Endothelial cell of umbilical vein (primary cell): ENCODE measurements around the gene VDR. TPM values are rescaled to one million over a fixed set of nuclear protein-coding genes. Genes with fewer than 3 reads are reported as not detected.

Experiments used
- BruUV-seq: library from RNA; stranded (reverse); fragments of 400-500 nt; replicated peaks from 2 replicates; lab custom pipeline; 2021; lab: Mats Ljungman, UMichigan
- CTCF ChIA-PET: fragments of 300-600, 350-600 bp; sonication (Branson Sonifier 250); formaldehyde crosslinking; loops from one replicate; lab custom pipeline; 2021; ENCODE audit warnings: antibody characterized with exemption, inconsistent platforms; lab: Charles Lee
- POLR2A ChIA-PET: fragments of 300-600, 350-600 bp; sonication (Branson Sonifier 250); formaldehyde crosslinking; loops from one replicate; lab custom pipeline; 2021; ENCODE audit warnings: antibody characterized with exemption, inconsistent platforms; lab: Charles Lee
- DNase-seq: peaks from one replicate; pipeline ENCODE4 v3.0.0-alpha.2; 2011; ENCODE audit warnings: low read depth, low spot score
- FAIRE-seq: peaks from 2 replicates; lab custom pipeline; 2011; peaks lifted over from hg19 to GRCh38; lab: Jason Lieb, UNC
- H2AFZ ChIP-seq: 2 replicates; pipeline ENCODE4 v1.6.0; 2012; ENCODE audit warnings: low read depth, low read length, control low read depth, inconsistent platforms
- H3K27ac ChIP-seq: 2 replicates; pipeline ENCODE4 v1.5.1; 2011; ENCODE audit warnings: low read depth, mild to moderate bottlenecking, control low read depth, low read length, moderate library complexity; ENCODE audit not compliant: insufficient read depth
- H3K27me3 ChIP-seq, 2 experiments: 2 replicates each; pipeline versions ENCODE4 v1.6.0 to v1.6.1; 2011; ENCODE audit warnings: low read length in 2 of 2, mixed read lengths in 1 of 2; ENCODE audit not compliant: control insufficient read depth in 2 of 2, insufficient read depth in 2 of 2
- H3K36me3 ChIP-seq, 2 experiments: 2 replicates in 1 of 2; 3 replicates in 1 of 2; pipeline ENCODE4 v1.5.1; 2011; ENCODE audit warnings: low read length in 2 of 2, mild to moderate bottlenecking in 1 of 2, moderate library complexity in 1 of 2; ENCODE audit not compliant: control insufficient read depth in 2 of 2, insufficient read depth in 2 of 2; ENCODE audit errors: extremely low read depth in 1 of 2
- H3K4me1 ChIP-seq: 3 replicates; pipeline ENCODE4 v1.5.1; 2011; ENCODE audit warnings: mild to moderate bottlenecking, low read length; ENCODE audit not compliant: control insufficient read depth, insufficient read depth; ENCODE audit errors: extremely low read depth
- H3K4me2 ChIP-seq: 2 replicates; pipeline ENCODE4 v1.6.1; 2011; ENCODE audit warnings: low read length, control low read depth, mixed read lengths; ENCODE audit not compliant: insufficient read depth
- H3K4me3 ChIP-seq, 3 experiments: fragments of 200-600 bp in 1 of 3; sonication (generic), shearing (Covaris generic) in 1 of 3; replicated peaks in 1 of 3; 2 replicates each; pipeline ENCODE4 v1.5.1; 2011 to 2016; ENCODE audit warnings: control low read depth in 3 of 3, low read length in 3 of 3, mild to moderate bottlenecking in 2 of 3, inconsistent platforms in 1 of 3, low read depth in 1 of 3, moderate library complexity in 1 of 3; ENCODE audit not compliant: insufficient read depth in 1 of 3
- H3K79me2 ChIP-seq: 2 replicates; pipeline ENCODE4 v1.6.0; 2012; ENCODE audit warnings: low read length, inconsistent platforms; ENCODE audit not compliant: control insufficient read depth, insufficient read depth
- H3K9ac ChIP-seq: replicated peaks from 2 replicates; pipeline ENCODE3; 2011; ENCODE audit warnings: low read length, control low read depth; ENCODE audit not compliant: insufficient read depth; ENCODE audit errors: extremely low read depth
- H3K9me1 ChIP-seq: replicated peaks from 3 replicates; pipeline ENCODE4 v1.6.0; 2011; ENCODE audit warnings: mild to moderate bottlenecking, low read length; ENCODE audit not compliant: control insufficient read depth, insufficient read depth; ENCODE audit errors: extremely low read depth
- H3K9me3 ChIP-seq: replicated peaks from 2 replicates; pipeline ENCODE4 v1.5.1; 2012; ENCODE audit warnings: low read length, inconsistent platforms; ENCODE audit not compliant: control insufficient read depth, insufficient read depth
- H4K20me1 ChIP-seq: replicated peaks from 2 replicates; pipeline ENCODE3; 2011; ENCODE audit warnings: mild to moderate bottlenecking, low read length; ENCODE audit not compliant: control insufficient read depth, insufficient read depth; ENCODE audit errors: extremely low read depth
- EZH2 ChIP-seq: IDR thresholded peaks from 2 replicates; pipeline ENCODE4 v1.6.1; 2012; ENCODE audit warnings: borderline replicate concordance, low read depth, mild to moderate bottlenecking, moderate library complexity, low read length, inconsistent platforms; ENCODE audit not compliant: severe bottlenecking
- FOS ChIP-seq: IDR thresholded peaks from 2 replicates; pipeline ENCODE4 v1.6.1; 2011; ENCODE audit warnings: mild to moderate bottlenecking, low read length, moderate library complexity, borderline replicate concordance; ENCODE audit not compliant: insufficient read depth
- GATA2 ChIP-seq: IDR thresholded peaks from 2 replicates; pipeline ENCODE4 v1.7.0; 2011; ENCODE audit warnings: low read depth, mild to moderate bottlenecking, moderate library complexity, mixed read lengths, low read length; ENCODE audit not compliant: insufficient read length, insufficient read depth
- JUN ChIP-seq: IDR thresholded peaks from 2 replicates; pipeline ENCODE4 v1.6.1; 2011; ENCODE audit warnings: borderline replicate concordance, low read depth; ENCODE audit not compliant: insufficient read length, insufficient read depth
- MYC ChIP-seq: IDR thresholded peaks from one replicate; pipeline ENCODE4 v1.6.1; 2011; ENCODE audit warnings: mild to moderate bottlenecking, low read depth, low read length
- POLR2A ChIP-seq: IDR thresholded peaks from 2 replicates; pipeline ENCODE4 v1.6.1; 2012; ENCODE audit warnings: low read depth, mild to moderate bottlenecking, control low read depth, low read length
- POLR2AphosphoS5 ChIP-seq: IDR thresholded peaks from 2 replicates; pipeline ENCODE4 v1.6.1; 2012; ENCODE audit warnings: low read depth, mild to moderate bottlenecking, control low read depth, low read length, moderate library complexity; ENCODE audit not compliant: insufficient read depth
- dilution Hi-C: fragments of 300-500 bp; cut with MboI; formaldehyde crosslinking; loops from one replicate; pipeline ENCODE4 v1.15.0; 2019; ENCODE audit warnings: low sequenced_read_pairs; ENCODE audit not compliant: extremely low pct_ligation_motif_present
- intact Hi-C: fragments of 100-400 bp; cut with micrococcal nuclease; formaldehyde crosslinking; loops from one replicate; pipeline ENCODE4 v1.10.0; 2022
- polyA plus RNA-seq, 4 experiments: library from polyadenylated mRNA; depleted of rRNA in 3 of 4; stranded (reverse) in 3 of 4; unstranded in 1 of 4; fragments of >200 nt; gene quantifications; 2 replicates each; pipeline versions ENCODE4 v1.2.1 to v1.2.3, GENCODE V29; 2011 to 2012; ENCODE audit warnings: missing spikeins in 1 of 4
- total RNA-seq: library from RNA; stranded (reverse); gene quantifications from 2 replicates; pipeline ENCODE4 v1.2.3, GENCODE V29; 2021
- TF ChIP-seq, protein P1 (sequence below), 2 donors: IDR thresholded peaks; 1 replicate in 1 of 2; 2 replicates in 1 of 2; pipeline ENCODE4 v1.5.1; 2011; ENCODE audit warnings: low read length in 2 of 2, mild to moderate bottlenecking in 2 of 2, moderate library complexity in 2 of 2, control low read depth in 1 of 2, inconsistent platforms in 1 of 2, low read depth in 1 of 2; ENCODE audit not compliant: insufficient read depth in 1 of 2; ENCODE audit errors: extremely low read depth in 1 of 2
- TF ChIP-seq, protein P2 (sequence below): IDR thresholded peaks from 2 replicates; pipeline ENCODE4 v1.6.1; 2011; ENCODE audit not compliant: insufficient read depth, insufficient read length

Gene VDR
- total and polyA plus RNA-seq, 2 donors (not counting 3 experiments of a cell fraction or from before 2014, with no cell fraction given) = 0.73 to 0.91 TPM

DNA sequence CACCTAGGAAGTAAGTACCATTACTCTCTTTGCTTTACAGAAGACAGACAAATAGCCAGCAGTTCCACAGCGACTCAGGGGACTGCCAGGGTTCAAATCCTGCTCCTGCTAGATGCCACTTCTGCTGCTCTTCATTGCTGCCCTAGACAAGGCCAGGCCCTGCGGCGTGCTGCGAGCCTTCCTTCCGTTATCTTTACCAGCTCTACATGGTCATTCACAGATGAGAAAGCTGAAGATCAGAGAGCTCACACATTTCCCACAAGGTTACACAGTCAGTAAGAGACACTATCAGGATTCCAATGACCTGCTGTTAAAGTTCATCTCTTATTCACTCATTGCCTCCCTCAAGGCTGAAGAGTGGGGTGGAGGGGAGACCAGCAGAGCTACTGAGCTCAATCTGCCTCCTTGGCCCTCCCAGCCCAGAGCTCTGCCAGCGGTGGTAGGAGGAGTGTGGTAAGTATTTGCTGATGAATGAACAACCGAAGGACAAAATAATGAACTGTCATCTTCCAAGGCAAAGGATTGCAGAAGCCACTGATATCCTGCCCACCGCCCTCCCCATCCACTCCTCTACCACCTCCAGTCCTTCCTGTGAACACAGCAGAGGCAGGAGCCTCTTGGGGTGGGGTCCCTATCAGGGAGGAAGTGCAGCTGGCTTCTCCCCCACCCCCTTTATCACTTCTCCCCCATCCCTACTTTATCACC lies 70.4 kb downstream of the VDR start:
- intact Hi-C loops (no loop called here), dilution Hi-C loops (no loop called here)
- no peaks in the 10 kb centered on the region for H3K79me2 ChIP-seq
- no peak overlapping the region for H3K4me3 ChIP-seq
- no peak overlapping the region for H2AFZ ChIP-seq
- H4K20me1 ChIP-seq = no peaks in the 10 kb centered on the region
- no peaks in the 10 kb centered on the region for H3K36me3 ChIP-seq
- FAIRE-seq (no peak), DNase-seq (no peak)
- no peaks in the 10 kb centered on the region for H3K9me1 ChIP-seq
- no TSS peak for BruUV-seq
- no peaks in the 10 kb centered on the region for H3K9me3 ChIP-seq
- TF ChIP-seq MYC = no peak
- TF ChIP-seq FOS = no peak
- no peak for TF ChIP-seq POLR2A
- TF ChIP-seq GATA2 = no peak
- TF ChIP-seq, protein P1, sequence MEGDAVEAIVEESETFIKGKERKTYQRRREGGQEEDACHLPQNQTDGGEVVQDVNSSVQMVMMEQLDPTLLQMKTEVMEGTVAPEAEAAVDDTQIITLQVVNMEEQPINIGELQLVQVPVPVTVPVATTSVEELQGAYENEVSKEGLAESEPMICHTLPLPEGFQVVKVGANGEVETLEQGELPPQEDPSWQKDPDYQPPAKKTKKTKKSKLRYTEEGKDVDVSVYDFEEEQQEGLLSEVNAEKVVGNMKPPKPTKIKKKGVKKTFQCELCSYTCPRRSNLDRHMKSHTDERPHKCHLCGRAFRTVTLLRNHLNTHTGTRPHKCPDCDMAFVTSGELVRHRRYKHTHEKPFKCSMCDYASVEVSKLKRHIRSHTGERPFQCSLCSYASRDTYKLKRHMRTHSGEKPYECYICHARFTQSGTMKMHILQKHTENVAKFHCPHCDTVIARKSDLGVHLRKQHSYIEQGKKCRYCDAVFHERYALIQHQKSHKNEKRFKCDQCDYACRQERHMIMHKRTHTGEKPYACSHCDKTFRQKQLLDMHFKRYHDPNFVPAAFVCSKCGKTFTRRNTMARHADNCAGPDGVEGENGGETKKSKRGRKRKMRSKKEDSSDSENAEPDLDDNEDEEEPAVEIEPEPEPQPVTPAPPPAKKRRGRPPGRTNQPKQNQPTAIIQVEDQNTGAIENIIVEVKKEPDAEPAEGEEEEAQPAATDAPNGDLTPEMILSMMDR (IDR thresholded peaks at IDR 0.05; ENCODE audit: extremely low read depth in 1 of 2, insufficient read depth in 1 of 2, low read depth in 1 of 2, low read length in 2 of 2) = no peak
- TF ChIP-seq POLR2AphosphoS5 = no peak
- TF ChIP-seq JUN = no peak
- TF ChIP-seq, protein P2, sequence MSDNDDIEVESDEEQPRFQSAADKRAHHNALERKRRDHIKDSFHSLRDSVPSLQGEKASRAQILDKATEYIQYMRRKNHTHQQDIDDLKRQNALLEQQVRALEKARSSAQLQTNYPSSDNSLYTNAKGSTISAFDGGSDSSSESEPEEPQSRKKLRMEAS = no peak
- no peak for TF ChIP-seq EZH2
- H3K27ac ChIP-seq = no peak overlapping the region
- no peaks in the 10 kb centered on the region for H3K27me3 ChIP-seq
- peaks cover 2% of the 10 kb centered on the region for H3K4me1 ChIP-seq
- CTCF ChIA-PET = interaction anchor here (2.2 to 15.5 kb wide), 5 partner anchors 15 to 67 kb away, joined by 9 to 427 read pairs (median 244); partner anchors contain the start of gene HDAC7
- POLR2A ChIA-PET = no interaction called here
- H3K9ac ChIP-seq = no peak overlapping the region
- H3K4me2 ChIP-seq = no peak overlapping the region
